H1 (cell line): ENCODE results near the gene NPTXR. TPM values are rescaled to one million over a fixed set of nuclear protein-coding genes. Genes with fewer than 3 reads are reported as not detected.

Source experiments
- ASH2L ChIP-seq: fragments of 200-600, 300-600 bp; sonication (generic); IDR thresholded peaks from one replicate; pipeline ENCODE4 v1.7.1; 2017; ENCODE audit warnings: low read length
- BCL11A ChIP-seq, 2 experiments: IDR thresholded peaks; one replicate each; pipeline ENCODE4 v1.6.1; 2011; ENCODE audit warnings: low read depth in 2 of 2, low read length in 2 of 2, mild to moderate bottlenecking in 2 of 2
- CBX5 ChIP-seq: fragments of 300-800, 300-1000 bp; sonication (generic); IDR thresholded peaks from 2 replicates; pipeline ENCODE4 v1.7.1; 2016; ENCODE audit warnings: antibody characterized with exemption, low read length, low read depth
- CBX8 ChIP-seq: fragments of 300-800, 300-1000 bp; sonication (generic); IDR thresholded peaks from 2 replicates; pipeline ENCODE4 v1.7.1; 2016; ENCODE audit warnings: low read depth, low read length, borderline replicate concordance
- CHD2 ChIP-seq: IDR thresholded peaks from 2 replicates; pipeline ENCODE4 v1.6.1; 2012; ENCODE audit warnings: low read length, improper control_type of control experiment
- EGR1 ChIP-seq: IDR thresholded peaks from 2 replicates; pipeline ENCODE4 v1.6.1; 2011; ENCODE audit warnings: low read depth, low read length, borderline replicate concordance
- FOSL1 ChIP-seq: IDR thresholded peaks from 2 replicates; pipeline ENCODE4 v1.6.1; 2011; ENCODE audit warnings: mild to moderate bottlenecking, low read depth, low read length, moderate library complexity; ENCODE audit not compliant: insufficient read depth
- JUN ChIP-seq: IDR thresholded peaks from 2 replicates; pipeline ENCODE4 v1.6.1; 2011; ENCODE audit warnings: low read depth, mild to moderate bottlenecking, improper control_type of control experiment, low read length
- KDM1A ChIP-seq: fragments of 200-600, 300-600 bp; sonication (generic); IDR thresholded peaks from 2 replicates; pipeline ENCODE4 v1.7.1; 2016; ENCODE audit warnings: mild to moderate bottlenecking, low read length, borderline replicate concordance
- KDM4A ChIP-seq: IDR thresholded peaks from one replicate; pipeline ENCODE4 v1.7.1; 2012; ENCODE audit warnings: low read depth, mild to moderate bottlenecking, moderate library complexity, low read length, inconsistent platforms; ENCODE audit not compliant: severe bottlenecking
- MAFK ChIP-seq: IDR thresholded peaks from 2 replicates; pipeline ENCODE4 v1.6.1; 2012; ENCODE audit warnings: low read depth, mild to moderate bottlenecking, improper control_type of control experiment, low read length
- PHF8 ChIP-seq: fragments of 200-600 bp; sonication (generic); conservative IDR thresholded peaks from 2 replicates; pipeline ENCODE4 v1.7.1; 2012; ENCODE audit warnings: low read depth, mild to moderate bottlenecking, inconsistent platforms, low read length, moderate library complexity
- POLR2AphosphoS5 ChIP-seq: IDR thresholded peaks from 2 replicates; pipeline ENCODE4 v1.6.1; 2011; ENCODE audit warnings: low read depth, low read length
- POU5F1 ChIP-seq: IDR thresholded peaks from 2 replicates; pipeline ENCODE4 v1.6.1; 2011; ENCODE audit warnings: low read depth, mild to moderate bottlenecking, low read length, moderate library complexity
- RAD21 ChIP-seq, 2 experiments: IDR thresholded peaks in 1 of 2; conservative IDR thresholded peaks in 1 of 2; 2 replicates each; pipeline ENCODE4 v1.6.1; 2011; ENCODE audit warnings: low read depth in 2 of 2, low read length in 2 of 2, improper control_type of control experiment in 1 of 2, inconsistent platforms in 1 of 2, mild to moderate bottlenecking in 1 of 2, moderate library complexity in 1 of 2
- SIN3A ChIP-seq, 2 experiments: IDR thresholded peaks in 1 of 2; conservative IDR thresholded peaks in 1 of 2; 2 replicates each; pipeline ENCODE4 v1.6.1; 2011 to 2012; ENCODE audit warnings: low read length in 2 of 2, improper control_type of control experiment in 1 of 2, low read depth in 1 of 2, mild to moderate bottlenecking in 1 of 2
- SIRT6 ChIP-seq: IDR thresholded peaks from one replicate; pipeline ENCODE4 v1.7.1; 2012; ENCODE audit warnings: low read length, inconsistent platforms
- SP2 ChIP-seq: IDR thresholded peaks from 2 replicates; pipeline ENCODE4 v1.6.1; 2012; ENCODE audit warnings: mild to moderate bottlenecking, low read length, inconsistent platforms
- SRF ChIP-seq: IDR thresholded peaks from 2 replicates; pipeline ENCODE4 v1.6.1; 2011; ENCODE audit warnings: mild to moderate bottlenecking, low read depth, low read length, moderate library complexity
- SUZ12 ChIP-seq: fragments of 200-600 bp; sonication (generic); IDR thresholded peaks from 2 replicates; pipeline ENCODE4 v1.6.1; 2012; ENCODE audit warnings: mild to moderate bottlenecking, inconsistent platforms, low read length, moderate library complexity, mixed read lengths
- TAF1 ChIP-seq: IDR thresholded peaks from 2 replicates; pipeline ENCODE4 v1.6.1; 2011; ENCODE audit warnings: mild to moderate bottlenecking, low read depth, low read length
- YY1 ChIP-seq: IDR thresholded peaks from 2 replicates; pipeline ENCODE4 v1.6.1; 2011; ENCODE audit warnings: low read depth, mild to moderate bottlenecking, low read length
- ZNF274 ChIP-seq: IDR thresholded peaks from 2 replicates; pipeline ENCODE4 v1.7.0; 2012; ENCODE audit warnings: low read length, borderline replicate concordance; ENCODE audit errors: extremely low read depth
- polyA plus RNA-seq, 7 experiments: library from polyadenylated mRNA; depleted of rRNA in 3 of 7; stranded (reverse) in 5 of 7; unstranded in 2 of 7; fragments of >200 nt in 5 of 7; fragments of 200-250 nt in 2 of 7; gene quantifications; 1 replicate in 5 of 7; 2 replicates in 1 of 7; 4 replicates in 1 of 7; pipeline versions ENCODE4 v1.2.1 to v1.2.3, GENCODE V29; 2011 to 2013; ENCODE audit warnings: missing spikeins in 2 of 7, mixed read lengths in 2 of 7
- total RNA-seq: library from RNA; stranded (reverse); fragmentation: NEBNext Ultra II Directional; extraction: Animal tissue kit (Norgen Biotek cat#: 25700); gene quantifications from 2 replicates; pipeline ENCODE4 v1.2.1, GENCODE V29; 2021
- TF ChIP-seq, protein P1 (sequence below): IDR thresholded peaks from 2 replicates; pipeline ENCODE4 v1.6.1; 2012; ENCODE audit warnings: low read length, inconsistent platforms

NPTXR gene
- total and polyA plus RNA-seq, 2 of the 8 experiments (the other 6 are each of a cell fraction or from before 2014, with no cell fraction given) = 3.7 to 6.4 TPM

DNA sequence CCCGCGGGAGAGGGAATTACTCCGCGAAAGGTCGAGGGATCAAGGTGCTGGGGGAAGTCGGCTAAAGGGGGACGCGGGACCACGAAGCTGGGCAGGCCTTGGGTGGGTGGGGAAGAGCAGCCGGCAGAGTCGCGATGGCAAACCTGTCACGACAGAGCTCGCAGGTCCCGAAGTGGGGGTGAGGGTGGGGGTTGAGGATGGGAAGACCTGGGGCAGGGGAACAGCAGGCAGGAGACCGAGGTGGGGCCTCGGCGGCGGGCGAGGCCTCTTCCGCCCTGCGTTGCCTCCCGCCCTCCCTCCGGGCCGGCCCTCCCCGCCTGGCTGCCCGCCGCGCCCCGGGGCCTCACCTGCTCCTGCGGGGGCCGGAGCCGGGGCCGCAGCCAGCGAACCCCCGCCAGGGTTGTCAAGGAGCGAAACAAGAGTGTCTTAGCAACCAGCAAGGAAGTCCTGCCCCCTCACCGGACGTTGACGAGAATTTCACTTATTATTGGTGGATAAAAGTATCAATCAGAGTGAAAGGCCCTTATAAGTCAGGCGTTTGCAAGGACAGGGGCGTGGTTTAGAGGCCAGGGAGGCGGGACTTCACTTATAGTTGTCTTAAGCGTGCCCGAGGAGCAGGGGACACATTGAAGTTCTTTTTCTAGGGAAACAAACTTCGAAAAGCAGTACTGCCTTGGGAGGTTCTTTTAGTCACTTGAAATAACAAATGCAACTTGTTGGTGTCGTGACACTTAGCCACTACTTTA lies 49.9 kb downstream of the NPTXR start, which contains the start of gene DNAL4 (continued):
- TF ChIP-seq KDM1A = no peak
- TF ChIP-seq POU5F1 = no peak
- peak; percentile 61 for TF ChIP-seq PHF8
- no peak for TF ChIP-seq SIRT6
- no peak for TF ChIP-seq JUN
- TF ChIP-seq POLR2AphosphoS5 = no peak
- TF ChIP-seq SRF = no peak; the same call in 1 of the 2 replicates
- TF ChIP-seq SIN3A (conservative IDR thresholded peaks at IDR 0.05 in 1 of 2, IDR thresholded peaks at IDR 0.05 in 1 of 2; ENCODE audit: low read depth in 1 of 2, low read length in 2 of 2) = peak; percentile 49 to 86; a peak in 1 of 4 replicates
- TF ChIP-seq CHD2 = no peak
- peak; percentile 67 for TF ChIP-seq SP2
- peak; percentile 31 for TF ChIP-seq ASH2L
- TF ChIP-seq KDM4A = peak; percentile 62
- TF ChIP-seq CBX8 = no peak
- no peak for TF ChIP-seq FOSL1
- TF ChIP-seq CBX5 = no peak
- no peak for TF ChIP-seq RAD21 (IDR thresholded peaks at IDR 0.05 in 1 of 2, conservative IDR thresholded peaks at IDR 0.05 in 1 of 2; ENCODE audit: low read depth in 2 of 2, low read length in 2 of 2)
- TF ChIP-seq MAFK = no peak
- TF ChIP-seq, protein P1, sequence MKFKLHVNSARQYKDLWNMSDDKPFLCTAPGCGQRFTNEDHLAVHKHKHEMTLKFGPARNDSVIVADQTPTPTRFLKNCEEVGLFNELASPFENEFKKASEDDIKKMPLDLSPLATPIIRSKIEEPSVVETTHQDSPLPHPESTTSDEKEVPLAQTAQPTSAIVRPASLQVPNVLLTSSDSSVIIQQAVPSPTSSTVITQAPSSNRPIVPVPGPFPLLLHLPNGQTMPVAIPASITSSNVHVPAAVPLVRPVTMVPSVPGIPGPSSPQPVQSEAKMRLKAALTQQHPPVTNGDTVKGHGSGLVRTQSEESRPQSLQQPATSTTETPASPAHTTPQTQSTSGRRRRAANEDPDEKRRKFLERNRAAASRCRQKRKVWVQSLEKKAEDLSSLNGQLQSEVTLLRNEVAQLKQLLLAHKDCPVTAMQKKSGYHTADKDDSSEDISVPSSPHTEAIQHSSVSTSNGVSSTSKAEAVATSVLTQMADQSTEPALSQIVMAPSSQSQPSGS = no peak
- no peak for TF ChIP-seq ZNF274
- no peak for TF ChIP-seq EGR1
- TF ChIP-seq BCL11A (IDR thresholded peaks at IDR 0.05; ENCODE audit: low read depth in 2 of 2, low read length in 2 of 2) = no peak
- no peak for TF ChIP-seq SUZ12
- no peak for TF ChIP-seq YY1
- TF ChIP-seq TAF1 = no peak
